ENCODE data around the gene PARVG.

DNA sequence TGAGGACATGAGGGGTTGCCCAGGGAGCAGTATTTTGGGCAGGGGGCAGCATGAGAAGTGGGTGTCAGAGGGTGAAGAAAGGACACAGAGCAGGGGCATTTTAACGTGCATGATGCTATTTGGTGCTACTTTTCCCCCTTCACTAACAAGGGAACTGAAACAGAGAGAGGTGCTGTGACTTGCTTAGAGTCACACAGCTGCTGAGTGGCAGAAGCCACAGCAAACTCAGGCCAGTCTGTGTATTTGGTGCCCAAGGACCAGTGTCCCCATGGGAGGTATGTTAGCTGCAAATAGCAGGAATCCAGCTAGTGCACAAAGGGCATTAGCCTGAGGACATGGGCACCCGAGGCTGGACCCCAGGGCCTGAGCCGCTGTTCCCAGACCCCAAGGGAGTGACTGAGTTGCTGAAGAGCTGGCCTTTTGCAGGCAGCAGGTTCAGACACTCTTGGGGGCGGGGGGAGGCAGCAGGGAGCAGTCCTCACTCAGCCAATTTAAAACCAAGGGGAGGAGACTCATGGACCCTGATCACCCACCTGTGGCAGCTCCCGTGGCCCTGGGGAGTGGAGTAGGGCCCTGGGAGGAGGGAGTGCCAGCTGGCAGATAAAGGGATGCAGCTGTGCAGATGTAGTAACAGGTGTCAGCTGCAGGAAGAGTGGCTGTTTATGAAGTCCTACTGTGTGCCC lies 14.6 kb downstream of the PARVG start:
- TF ChIP-seq ZNF670 (CRISPR knock-in tag; IDR thresholded peaks at IDR 0.05; ENCODE audit: borderline replicate concordance), result no peak
- TF ChIP-seq ZSCAN29 (CRISPR knock-in tag; conservative IDR thresholded peaks at IDR 0.05), result no peak
- TF ChIP-seq, protein P1, sequence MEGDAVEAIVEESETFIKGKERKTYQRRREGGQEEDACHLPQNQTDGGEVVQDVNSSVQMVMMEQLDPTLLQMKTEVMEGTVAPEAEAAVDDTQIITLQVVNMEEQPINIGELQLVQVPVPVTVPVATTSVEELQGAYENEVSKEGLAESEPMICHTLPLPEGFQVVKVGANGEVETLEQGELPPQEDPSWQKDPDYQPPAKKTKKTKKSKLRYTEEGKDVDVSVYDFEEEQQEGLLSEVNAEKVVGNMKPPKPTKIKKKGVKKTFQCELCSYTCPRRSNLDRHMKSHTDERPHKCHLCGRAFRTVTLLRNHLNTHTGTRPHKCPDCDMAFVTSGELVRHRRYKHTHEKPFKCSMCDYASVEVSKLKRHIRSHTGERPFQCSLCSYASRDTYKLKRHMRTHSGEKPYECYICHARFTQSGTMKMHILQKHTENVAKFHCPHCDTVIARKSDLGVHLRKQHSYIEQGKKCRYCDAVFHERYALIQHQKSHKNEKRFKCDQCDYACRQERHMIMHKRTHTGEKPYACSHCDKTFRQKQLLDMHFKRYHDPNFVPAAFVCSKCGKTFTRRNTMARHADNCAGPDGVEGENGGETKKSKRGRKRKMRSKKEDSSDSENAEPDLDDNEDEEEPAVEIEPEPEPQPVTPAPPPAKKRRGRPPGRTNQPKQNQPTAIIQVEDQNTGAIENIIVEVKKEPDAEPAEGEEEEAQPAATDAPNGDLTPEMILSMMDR (CRISPR knock-in tag; IDR thresholded peaks at IDR 0.05), result no peak
- no peak for TF ChIP-seq POLR2AphosphoS5 (IDR thresholded peaks at IDR 0.05; ENCODE audit: low read depth, low read length)
- no peak for TF ChIP-seq ZSCAN30 (CRISPR knock-in tag; IDR thresholded peaks at IDR 0.05)
- TF ChIP-seq U2AF2 (IDR thresholded peaks at IDR 0.05; ENCODE audit: low read depth, low read length), result no peak
- TF ChIP-seq MAFG (CRISPR knock-in tag; IDR thresholded peaks at IDR 0.05), result no peak
- no peak for TF ChIP-seq JUNB (CRISPR knock-in tag; IDR thresholded peaks at IDR 0.05; ENCODE audit: borderline replicate concordance)
- TF ChIP-seq ZNF138 (CRISPR knock-in tag; IDR thresholded peaks at IDR 0.05; ENCODE audit: low read depth), result no peak
- no peak for TF ChIP-seq PCBP1 (IDR thresholded peaks at IDR 0.05; ENCODE audit: borderline replicate concordance, low read depth, low read length)
- TF ChIP-seq GABPA (IDR thresholded peaks at IDR 0.05; ENCODE audit: low read depth, low read length), result no peak
- no peak for TF ChIP-seq GABPA (CRISPR knock-in tag; IDR thresholded peaks at IDR 0.05; ENCODE audit: low read depth)
- no peak for TF ChIP-seq TAF1 (CRISPR knock-in tag; IDR thresholded peaks at IDR 0.05)
